Stimulated activated CD4-positive, alpha-beta T cell treated with anti-CD3 and anti-CD28 coated beads, Interleukin-15, amount 100 ng/mL, for 1 hour (primary cell): ENCODE data around the gene MCOLN2.
"Not testable (repeated sequence)": the region's sequence is repeated elsewhere in the genome, so short reads cannot be mapped to it uniquely, and the experiment has no call there.

Experiments used
- DNase-seq, 2 donors: peaks; one replicate each; pipeline ENCODE4 v3.0.0-alpha.2; 2020; ENCODE audit warnings: low read depth in 1 of 2, low spot score in 1 of 2

The MCOLN2 gene

GRCh38 chr1:84902727-84903126, 94.2 kb downstream of the MCOLN2 start:
- DNase-seq: not testable (repeated sequence)

GRCh38 chr1:84899969-84900368, 96.9 kb downstream of the MCOLN2 start:
- DNase-seq: no peak

- DNase-seq: no peak
Observed at GRCh38 chr1:84896279-84896678, 100.6 kb downstream of the MCOLN2 start.

GRCh38 chr1:84892705-84893618, 104.0 kb downstream of the MCOLN2 start, which contains the start of gene LPAR3:
TSS of gene LPAR3 (minus strand) at chr1:84893206. CDS start at chr1:84866120, 27,086 bp downstream.
- no peak for DNase-seq

- DNase-seq: no peak
Observed at GRCh38 chr1:84890566-84890965, 106.3 kb downstream of the MCOLN2 start.

GRCh38 chr1:84889437-84889836, 107.5 kb downstream of the MCOLN2 start:
- no peak for DNase-seq

- no peak for DNase-seq
Observed at GRCh38 chr1:84888753-84889152, 108.2 kb downstream of the MCOLN2 start.

GRCh38 chr1:84887261-84887934, 109.5 kb downstream of the MCOLN2 start:
- no peak for DNase-seq

GRCh38 chr1:84885469-84885868, 111.4 kb downstream of the MCOLN2 start:
- no peak for DNase-seq

- DNase-seq: no peak
Observed at GRCh38 chr1:84884671-84885389, 112.1 kb downstream of the MCOLN2 start.

GRCh38 chr1:84883286-84883685, 113.6 kb downstream of the MCOLN2 start:
- no peak for DNase-seq

GRCh38 chr1:84877592-84877991, 119.3 kb downstream of the MCOLN2 start:
- DNase-seq: no peak

GRCh38 chr1:84876353-84876752, 120.6 kb downstream of the MCOLN2 start:
- DNase-seq: no peak
